Neural progenitor cell (in vitro differentiated cells): Measurements from ENCODE around the gene RHBDF1.

Experiments
- CTCF ChIP-seq: fragments of 200-600 bp; sonication (generic); IDR thresholded peaks from 2 replicates; pipeline ENCODE4 v1.5.1; 2017; ENCODE audit warnings: antibody characterized with exemption, mild to moderate bottlenecking
- EZH2phosphoT487 ChIP-seq: fragments of 200-600 bp; sonication (generic); IDR thresholded peaks from 2 replicates; pipeline ENCODE4 v1.6.1; 2017; ENCODE audit warnings: antibody characterized with exemption

GRCh38 chr16:34648-34987 lies 37.8 kb downstream of the RHBDF1 start:
- TF ChIP-seq CTCF (no peak), EZH2phosphoT487 (no peak)
